T-helper 1 cell (primary cell): Measurements from ENCODE around the gene ATP6V1E1.
"Not testable (repeated sequence)": the region's sequence is repeated elsewhere in the genome, so short reads cannot be mapped to it uniquely, and the experiment has no call there.

Experiments used
- DNase-seq, 5 donors: peaks; one replicate each; pipeline ENCODE4 v3.0.0-alpha.2; 2012 to 2020
- total RNA-seq, 4 donors: gene quantifications; one replicate each; lab custom pipeline; 2026; lab: John Stamatoyannopoulos, UW

ATP6V1E1 gene
- 29.0 to 59.4 (median 50.2) reads per million in 4 donors for total RNA-seq

- DNase-seq = peak; percentile 86 to 94 (median 91)
These were observed at the start of gene ATP6V1E1 for GRCh38 chr22:17628406-17629172. TSS of gene ATP6V1E1 (minus strand) at chr22:17628749. CDS start at chr22:17628635, 114 bp downstream.

- no peak for DNase-seq
These were observed 47.0 kb upstream of the ATP6V1E1 start for GRCh38 chr22:17675584-17675983.

- DNase-seq = no peak
These were observed 45.6 kb upstream of the ATP6V1E1 start for GRCh38 chr22:17674152-17674551.

- DNase-seq = no peak
These were observed 44.0 kb upstream of the ATP6V1E1 start for GRCh38 chr22:17672417-17672991.

GRCh38 chr22:17671521-17672092 lies 43.1 kb upstream of the ATP6V1E1 start:
- DNase-seq = not testable (repeated sequence)

GRCh38 chr22:17665854-17666253 lies 37.3 kb upstream of the ATP6V1E1 start:
- DNase-seq = no peak

- DNase-seq = no peak
These were observed 36.7 kb upstream of the ATP6V1E1 start for GRCh38 chr22:17665248-17665647.

- no peak for DNase-seq
These were observed 36.0 kb upstream of the ATP6V1E1 start for GRCh38 chr22:17664414-17665055.

- no peak for DNase-seq
These were observed 28.4 kb upstream of the ATP6V1E1 start for GRCh38 chr22:17656870-17657395.

GRCh38 chr22:17655289-17655688 lies 26.7 kb upstream of the ATP6V1E1 start:
- no peak for DNase-seq

- DNase-seq = no peak
These were observed 20.0 kb upstream of the ATP6V1E1 start for GRCh38 chr22:17648569-17648968.

GRCh38 chr22:17647991-17648390 lies 19.4 kb upstream of the ATP6V1E1 start:
- no peak for DNase-seq

- no peak for DNase-seq
These were observed 18.9 kb upstream of the ATP6V1E1 start for GRCh38 chr22:17647452-17647851.

GRCh38 chr22:17642357-17642756 lies 13.8 kb upstream of the ATP6V1E1 start:
- not testable (repeated sequence) for DNase-seq

- no peak for DNase-seq
These were observed 12.7 kb upstream of the ATP6V1E1 start for GRCh38 chr22:17641269-17641668.

GRCh38 chr22:17639247-17639741 lies 10.7 kb upstream of the ATP6V1E1 start:
- peak in 2 of 5 donors; percentile 13 to 19 for DNase-seq

GRCh38 chr22:17638432-17639246 lies 10.1 kb upstream of the ATP6V1E1 start, which contains the start of gene BCL2L13:
TSS of gene BCL2L13 (plus strand) at chr22:17638757. CDS start at chr22:17655712, 16,955 bp downstream.
- peak; percentile 76 to 92 (median 83) for DNase-seq

- DNase-seq = no peak
These were observed 9.6 kb upstream of the ATP6V1E1 start for GRCh38 chr22:17638182-17638431.

- no peak for DNase-seq
These were observed 9.1 kb upstream of the ATP6V1E1 start for GRCh38 chr22:17637490-17638181.

- not testable (repeated sequence) for DNase-seq
These were observed 8.3 kb upstream of the ATP6V1E1 start for GRCh38 chr22:17636850-17637249.

- DNase-seq = no peak
These were observed 6.1 kb upstream of the ATP6V1E1 start for GRCh38 chr22:17634696-17635095.

GRCh38 chr22:17633998-17634323 lies 5.4 kb upstream of the ATP6V1E1 start:
- DNase-seq = no peak
